ENCODE measurements around the gene GPR39.

Gene GPR39

DNA sequence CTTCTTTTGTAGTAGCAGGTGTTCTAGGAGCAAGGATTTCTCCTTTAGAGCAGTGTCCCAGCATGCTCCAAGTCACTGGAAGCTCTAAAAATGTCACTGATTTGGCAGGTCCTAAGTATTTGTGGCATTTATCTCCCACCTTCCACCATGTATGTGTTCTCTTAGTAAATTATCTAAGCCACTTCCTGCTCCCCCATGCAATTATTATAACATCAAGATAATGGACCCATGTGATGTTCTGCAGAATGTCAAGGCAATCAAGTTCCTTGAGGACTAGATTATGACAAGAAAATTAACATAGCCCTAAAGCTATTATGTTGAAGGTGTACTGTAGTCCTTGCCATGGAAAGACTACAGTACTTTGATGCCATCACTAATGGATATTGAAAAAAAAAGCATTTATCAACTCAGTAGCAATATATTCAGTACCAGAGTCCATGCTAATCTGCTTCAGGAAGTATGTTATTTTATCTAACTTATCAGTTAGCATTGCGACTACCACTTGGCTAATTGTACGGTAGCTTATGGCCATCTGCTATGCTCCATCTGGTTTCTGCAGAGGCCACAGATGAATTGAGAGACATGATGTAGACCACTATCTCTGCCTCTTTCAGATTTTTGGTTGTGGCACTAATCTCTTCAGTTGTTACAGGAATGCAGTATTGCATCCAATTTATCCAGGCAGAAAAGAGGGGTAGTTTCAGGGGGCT, 56.7 kb downstream of the GPR39 start:
- Histone ChIP-seq H3K79me2 (ENCODE audit: insufficient read depth, low read depth) (no peaks in the 10 kb centered on the region), H3K27ac (no peak overlapping the region), H2AFZ (ENCODE audit: low read depth) (no peak overlapping the region), H3K4me3 (IDR thresholded peaks at IDR 0.05; ENCODE audit: insufficient read depth, low read depth, low read length) (no peak overlapping the region), H3K4me1 (ENCODE audit: low read depth, poor library complexity, severe bottlenecking) (no peaks in the 10 kb centered on the region), H3K36me3 (ENCODE audit: insufficient read depth) (no peaks in the 10 kb centered on the region), H3K27me3 (ENCODE audit: insufficient read depth, low read depth) (no peaks in the 10 kb centered on the region), H4K20me1 (ENCODE audit: insufficient read depth) (no peaks in the 10 kb centered on the region), H3K9ac (no peak overlapping the region), H3K4me2 (no peak overlapping the region)
- TF ChIP-seq, protein P1, sequence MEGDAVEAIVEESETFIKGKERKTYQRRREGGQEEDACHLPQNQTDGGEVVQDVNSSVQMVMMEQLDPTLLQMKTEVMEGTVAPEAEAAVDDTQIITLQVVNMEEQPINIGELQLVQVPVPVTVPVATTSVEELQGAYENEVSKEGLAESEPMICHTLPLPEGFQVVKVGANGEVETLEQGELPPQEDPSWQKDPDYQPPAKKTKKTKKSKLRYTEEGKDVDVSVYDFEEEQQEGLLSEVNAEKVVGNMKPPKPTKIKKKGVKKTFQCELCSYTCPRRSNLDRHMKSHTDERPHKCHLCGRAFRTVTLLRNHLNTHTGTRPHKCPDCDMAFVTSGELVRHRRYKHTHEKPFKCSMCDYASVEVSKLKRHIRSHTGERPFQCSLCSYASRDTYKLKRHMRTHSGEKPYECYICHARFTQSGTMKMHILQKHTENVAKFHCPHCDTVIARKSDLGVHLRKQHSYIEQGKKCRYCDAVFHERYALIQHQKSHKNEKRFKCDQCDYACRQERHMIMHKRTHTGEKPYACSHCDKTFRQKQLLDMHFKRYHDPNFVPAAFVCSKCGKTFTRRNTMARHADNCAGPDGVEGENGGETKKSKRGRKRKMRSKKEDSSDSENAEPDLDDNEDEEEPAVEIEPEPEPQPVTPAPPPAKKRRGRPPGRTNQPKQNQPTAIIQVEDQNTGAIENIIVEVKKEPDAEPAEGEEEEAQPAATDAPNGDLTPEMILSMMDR (conservative IDR thresholded peaks at IDR 0.05; ENCODE audit: low read depth, low read length) = no peak

DNA sequence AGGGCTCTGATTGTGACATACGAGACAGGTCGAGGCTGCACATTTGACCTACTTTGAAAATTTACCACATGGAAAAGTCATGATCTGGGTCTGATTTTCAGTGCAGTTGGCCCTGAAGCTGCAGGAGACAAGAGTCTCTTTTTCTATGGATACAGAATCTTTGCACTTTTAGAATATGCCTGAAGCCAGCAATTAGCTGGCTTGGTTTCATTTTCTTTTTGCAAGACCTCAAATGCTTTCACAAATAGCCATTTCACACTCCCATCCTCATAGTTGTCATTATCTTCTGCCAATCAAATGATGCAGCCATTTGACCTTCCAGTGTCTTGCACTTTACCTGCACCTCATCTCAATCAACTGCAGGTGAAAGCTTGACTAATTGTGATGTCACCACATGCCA, 59.0 kb downstream of the GPR39 start:
- no peaks in the 10 kb centered on the region for H3K4me1 ChIP-seq (ENCODE audit: low read depth, poor library complexity, severe bottlenecking)
- no peak overlapping the region for H3K4me2 ChIP-seq
- H3K4me3 ChIP-seq (IDR thresholded peaks at IDR 0.05; ENCODE audit: insufficient read depth, low read depth, low read length) = no peak overlapping the region
- H3K27me3 ChIP-seq (ENCODE audit: insufficient read depth, low read depth) = no peaks in the 10 kb centered on the region
- no peak overlapping the region for H3K27ac ChIP-seq
- no peaks in the 10 kb centered on the region for H4K20me1 ChIP-seq (ENCODE audit: insufficient read depth)
- H3K9ac ChIP-seq = no peak overlapping the region
- TF ChIP-seq, protein P1 (conservative IDR thresholded peaks at IDR 0.05; ENCODE audit: low read depth, low read length) = no peak
- no peaks in the 10 kb centered on the region for H3K36me3 ChIP-seq (ENCODE audit: insufficient read depth)
- no peak overlapping the region for H2AFZ ChIP-seq (ENCODE audit: low read depth)
- H3K79me2 ChIP-seq (ENCODE audit: insufficient read depth, low read depth) = no peaks in the 10 kb centered on the region

DNA sequence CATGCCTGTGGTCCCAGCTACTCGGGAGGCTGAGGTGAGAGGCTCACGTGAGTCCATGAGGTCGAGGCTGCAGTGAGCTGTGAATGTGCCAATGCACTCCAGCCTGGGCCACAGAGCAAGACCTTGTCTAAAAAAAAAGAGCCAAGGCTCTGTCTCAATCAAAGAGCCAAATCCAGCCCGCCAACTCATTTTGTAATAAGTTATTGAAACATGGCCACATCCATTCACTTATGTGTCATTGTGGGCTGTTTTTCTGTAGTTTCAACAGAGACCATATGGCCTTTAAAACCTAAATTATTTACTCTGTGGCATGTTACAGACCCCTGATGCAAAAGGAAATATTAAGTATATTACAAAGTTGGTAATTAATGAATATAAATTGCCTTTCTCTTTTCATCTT, 60.8 kb downstream of the GPR39 start:
- TF ChIP-seq, protein P1 (conservative IDR thresholded peaks at IDR 0.05; ENCODE audit: low read depth, low read length) = no peak

DNA sequence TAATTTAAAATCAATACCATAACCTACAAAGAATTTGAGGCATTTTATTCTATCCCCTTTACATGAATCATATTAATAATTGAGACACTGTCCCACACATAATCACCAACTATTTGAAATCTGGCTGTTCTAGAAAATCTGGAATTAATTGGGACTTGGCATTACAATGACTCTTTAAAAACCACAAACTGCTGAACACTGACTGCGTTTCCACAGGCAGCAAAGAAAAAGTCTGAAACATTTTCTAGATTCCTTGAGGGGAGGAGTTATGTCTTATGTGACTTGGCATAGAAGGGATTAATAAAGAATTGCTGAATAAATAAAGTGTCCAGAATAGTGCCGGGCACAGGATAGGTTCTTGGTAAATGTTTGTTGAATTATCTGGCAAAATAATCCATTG, 61.4 kb downstream of the GPR39 start:
- TF ChIP-seq, protein P1 (conservative IDR thresholded peaks at IDR 0.05; ENCODE audit: low read depth, low read length) = no peak

More for the DNA sequence above, 60.8 kb downstream of the GPR39 start:
- no peak overlapping the region for H3K4me3 ChIP-seq (IDR thresholded peaks at IDR 0.05; ENCODE audit: insufficient read depth, low read depth, low read length)
- no peak overlapping the region for H3K4me2 ChIP-seq
- no peak overlapping the region for H2AFZ ChIP-seq (ENCODE audit: low read depth)
- H3K27me3 ChIP-seq (ENCODE audit: insufficient read depth, low read depth) = no peaks in the 10 kb centered on the region
- no peaks in the 10 kb centered on the region for H3K4me1 ChIP-seq (ENCODE audit: low read depth, poor library complexity, severe bottlenecking)
- H4K20me1 ChIP-seq (ENCODE audit: insufficient read depth) = no peaks in the 10 kb centered on the region
- H3K9ac ChIP-seq = no peak overlapping the region
- H3K27ac ChIP-seq = no peak overlapping the region
- H3K36me3 ChIP-seq (ENCODE audit: insufficient read depth) = no peaks in the 10 kb centered on the region
- H3K79me2 ChIP-seq (ENCODE audit: insufficient read depth, low read depth) = no peaks in the 10 kb centered on the region

More for the DNA sequence above, 61.4 kb downstream of the GPR39 start:
- Histone ChIP-seq H3K4me3 (IDR thresholded peaks at IDR 0.05; ENCODE audit: insufficient read depth, low read depth, low read length) (no peak overlapping the region), H3K9ac (no peak overlapping the region), H3K36me3 (ENCODE audit: insufficient read depth) (no peaks in the 10 kb centered on the region), H2AFZ (ENCODE audit: low read depth) (no peak overlapping the region), H4K20me1 (ENCODE audit: insufficient read depth) (no peaks in the 10 kb centered on the region), H3K27ac (no peak overlapping the region), H3K4me1 (ENCODE audit: low read depth, poor library complexity, severe bottlenecking) (no peaks in the 10 kb centered on the region), H3K79me2 (ENCODE audit: insufficient read depth, low read depth) (no peaks in the 10 kb centered on the region), H3K27me3 (ENCODE audit: insufficient read depth, low read depth) (no peaks in the 10 kb centered on the region), H3K4me2 (no peak overlapping the region)
